Smooth muscle cell (in vitro differentiated cells): Measurements from ENCODE around the gene SIK3. TPM values are rescaled to one million over a fixed set of nuclear protein-coding genes. Genes with fewer than 3 reads are reported as not detected.

Source experiments
- DNase-seq: peaks from one replicate; lab custom pipeline; 2025; ENCODE audit not compliant: unreplicated experiment; lab: John Stamatoyannopoulos, UW
- H2AFZ ChIP-seq: fragments of 200-600 bp; sonication (generic); 2 replicates; pipeline ENCODE4 v1.6.0; 2016; ENCODE audit warnings: antibody characterized with exemption, low read depth, mild to moderate bottlenecking
- H3F3A ChIP-seq: fragments of 200-600 bp; sonication (generic); 2 replicates; pipeline ENCODE4 v1.6.0; 2017; ENCODE audit warnings: antibody characterized with exemption, low read depth
- H3K27ac ChIP-seq: fragments of 200-600 bp; sonication (generic); 2 replicates; pipeline ENCODE4 v1.5.1; 2016; ENCODE audit warnings: low read depth, mild to moderate bottlenecking
- H3K27me3 ChIP-seq: fragments of 200-600 bp; sonication (generic); 2 replicates; pipeline ENCODE4 v1.6.1; 2016; ENCODE audit warnings: low read depth, mild to moderate bottlenecking
- H3K36me3 ChIP-seq: fragments of 200-600 bp; sonication (generic); 2 replicates; pipeline ENCODE4 v1.5.1; 2016; ENCODE audit warnings: low read depth
- H3K4me1 ChIP-seq: fragments of 200-600 bp; sonication (generic); 2 replicates; pipeline ENCODE4 v1.5.1; 2016; ENCODE audit warnings: low read depth
- H3K4me2 ChIP-seq: fragments of 200-600 bp; sonication (generic); 2 replicates; pipeline ENCODE4 v1.6.0; 2016; ENCODE audit warnings: mild to moderate bottlenecking
- H3K4me3 ChIP-seq: fragments of 200-600 bp; sonication (generic); 2 replicates; pipeline ENCODE4 v1.5.1; 2016; ENCODE audit warnings: mild to moderate bottlenecking
- H3K79me2 ChIP-seq: fragments of 200-600 bp; sonication (generic); 2 replicates; pipeline ENCODE4 v1.6.0; 2016; ENCODE audit warnings: low read depth, mild to moderate bottlenecking
- H3K9ac ChIP-seq: fragments of 200-600 bp; sonication (generic); 2 replicates; pipeline ENCODE4 v1.6.0; 2016; ENCODE audit warnings: low read depth
- H3K9me3 ChIP-seq: fragments of 200-600 bp; sonication (generic); replicated peaks from 2 replicates; pipeline ENCODE4 v1.5.1; 2016; ENCODE audit warnings: low read depth
- H4K20me1 ChIP-seq: fragments of 200-600 bp; sonication (generic); 2 replicates; pipeline ENCODE4 v1.6.0; 2016; ENCODE audit warnings: low read depth
- WGBS: methylation state at CpG from one replicate; pipeline ENCODE4 v1.1.7; 2016; ENCODE audit warnings: low lambda C conversion rate; 5-methylcytosine and 5-hydroxymethylcytosine counted together
- polyA plus RNA-seq: library from polyadenylated mRNA; unstranded; fragments of >200 nt; fragmentation: Nextera tagmentation; extraction: Ambion mirVana; gene quantifications from 2 replicates; pipeline ENCODE4 v1.2.1, GENCODE V29; 2016
- total RNA-seq: library from RNA; depleted of rRNA; stranded (reverse); fragments of >200 nt; gene quantifications from 2 replicates; pipeline ENCODE4 v1.2.3, GENCODE V29; 2014
- TF ChIP-seq, protein P1 (sequence below): fragments of 200-600 bp; sonication (generic); IDR thresholded peaks from 2 replicates; pipeline ENCODE4 v1.5.1; 2017; ENCODE audit warnings: borderline replicate concordance, mild to moderate bottlenecking, antibody characterized with exemption; ENCODE audit not compliant: insufficient read depth, poor library complexity, severe bottlenecking

The SIK3 gene
- total and polyA plus RNA-seq, 2 experiments from 2014 or later = 11.0 to 11.9 TPM

DNA sequence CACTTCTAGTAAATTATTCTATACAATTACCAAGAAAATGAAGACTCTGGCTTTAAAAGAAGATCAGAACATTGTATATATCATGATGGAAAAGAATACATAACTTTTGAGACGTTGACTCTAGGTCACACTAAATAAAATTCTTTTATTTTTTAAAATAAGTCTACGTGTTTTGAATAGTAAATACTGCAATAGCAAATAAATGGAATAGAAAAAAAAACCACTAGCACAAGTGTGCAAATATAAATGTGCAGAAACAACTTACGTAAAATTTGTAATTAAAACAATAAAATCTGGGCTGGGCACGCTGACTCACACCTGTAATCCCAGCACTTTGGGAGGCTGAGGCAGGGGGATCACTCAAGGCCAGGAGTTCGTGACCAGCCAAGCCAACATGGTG lies 17.9 kb downstream of the SIK3 start:
- peaks cover 99% of the 10 kb centered on the region for H4K20me1 ChIP-seq
- H3K27ac ChIP-seq = no peak overlapping the region
- no peaks in the 10 kb centered on the region for H3K36me3 ChIP-seq
- no peaks in the 10 kb centered on the region for H3K9me3 ChIP-seq
- DNase-seq = no peak
- H3K27me3 ChIP-seq = no peaks in the 10 kb centered on the region
- no peak overlapping the region for H3K9ac ChIP-seq
- WGBS = 98% methylated on average over 5 of the region's 5 CpGs
- no peaks in the 10 kb centered on the region for H3F3A ChIP-seq
- no peak overlapping the region for H3K4me2 ChIP-seq
- TF ChIP-seq, protein P1, sequence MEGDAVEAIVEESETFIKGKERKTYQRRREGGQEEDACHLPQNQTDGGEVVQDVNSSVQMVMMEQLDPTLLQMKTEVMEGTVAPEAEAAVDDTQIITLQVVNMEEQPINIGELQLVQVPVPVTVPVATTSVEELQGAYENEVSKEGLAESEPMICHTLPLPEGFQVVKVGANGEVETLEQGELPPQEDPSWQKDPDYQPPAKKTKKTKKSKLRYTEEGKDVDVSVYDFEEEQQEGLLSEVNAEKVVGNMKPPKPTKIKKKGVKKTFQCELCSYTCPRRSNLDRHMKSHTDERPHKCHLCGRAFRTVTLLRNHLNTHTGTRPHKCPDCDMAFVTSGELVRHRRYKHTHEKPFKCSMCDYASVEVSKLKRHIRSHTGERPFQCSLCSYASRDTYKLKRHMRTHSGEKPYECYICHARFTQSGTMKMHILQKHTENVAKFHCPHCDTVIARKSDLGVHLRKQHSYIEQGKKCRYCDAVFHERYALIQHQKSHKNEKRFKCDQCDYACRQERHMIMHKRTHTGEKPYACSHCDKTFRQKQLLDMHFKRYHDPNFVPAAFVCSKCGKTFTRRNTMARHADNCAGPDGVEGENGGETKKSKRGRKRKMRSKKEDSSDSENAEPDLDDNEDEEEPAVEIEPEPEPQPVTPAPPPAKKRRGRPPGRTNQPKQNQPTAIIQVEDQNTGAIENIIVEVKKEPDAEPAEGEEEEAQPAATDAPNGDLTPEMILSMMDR = no peak
- H3K79me2 ChIP-seq = peaks cover 89% of the 10 kb centered on the region
- no peak overlapping the region for H3K4me3 ChIP-seq
- H3K4me1 ChIP-seq = peaks cover 42% of the 10 kb centered on the region
- no peak overlapping the region for H2AFZ ChIP-seq

GRCh38 chr11:117076941-117077691 lies 21.1 kb downstream of the SIK3 start:
- H3K27ac ChIP-seq = peak overlapping the region; percentile 50
- peak overlapping the region; percentile 20 for H3K4me2 ChIP-seq
- H3K79me2 ChIP-seq = peaks cover 62% of the 10 kb centered on the region
- TF ChIP-seq, protein P1 = no peak
- H3K36me3 ChIP-seq = no peaks in the 10 kb centered on the region
- 51% methylated on average over 3 of the region's 3 CpGs for WGBS
- H2AFZ ChIP-seq = no peak overlapping the region
- H3K4me3 ChIP-seq = no peak overlapping the region
- H3K4me1 ChIP-seq = peaks cover 24% of the 10 kb centered on the region
- peaks cover 99% of the 10 kb centered on the region for H4K20me1 ChIP-seq
- no peaks in the 10 kb centered on the region for H3F3A ChIP-seq
- no peaks in the 10 kb centered on the region for H3K27me3 ChIP-seq
- H3K9me3 ChIP-seq = no peaks in the 10 kb centered on the region
- no peak for DNase-seq
- H3K9ac ChIP-seq = no peak overlapping the region

DNA sequence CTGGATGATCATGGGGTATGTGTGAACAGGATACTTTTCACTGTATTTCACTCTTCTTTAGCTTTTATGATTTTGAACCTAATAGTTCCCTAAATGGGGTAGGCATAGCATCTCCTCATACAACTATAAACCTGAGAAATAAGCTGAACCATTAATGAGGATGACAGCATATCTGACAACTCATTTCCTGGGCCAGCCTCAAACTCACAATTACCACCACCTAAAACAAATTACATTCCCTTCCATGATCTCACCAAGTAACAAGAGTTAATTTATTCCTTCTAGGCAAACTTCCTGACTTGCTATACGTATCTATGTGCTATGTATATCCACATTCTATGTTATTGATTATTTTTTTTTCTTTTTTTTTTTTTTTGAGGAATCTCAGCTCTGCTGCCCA lies 23.0 kb downstream of the SIK3 start:
- H3F3A ChIP-seq = no peaks in the 10 kb centered on the region
- no peak overlapping the region for H3K4me3 ChIP-seq
- WGBS = 84% methylated on average over 1 of the region's 1 CpG
- peaks cover 99% of the 10 kb centered on the region for H4K20me1 ChIP-seq
- H3K9ac ChIP-seq = no peak overlapping the region
- DNase-seq = no peak
- peaks cover 49% of the 10 kb centered on the region for H3K79me2 ChIP-seq
- peaks cover 24% of the 10 kb centered on the region for H3K4me1 ChIP-seq
- no peaks in the 10 kb centered on the region for H3K27me3 ChIP-seq
- H3K9me3 ChIP-seq = no peaks in the 10 kb centered on the region
- TF ChIP-seq, protein P1 = no peak
- no peaks in the 10 kb centered on the region for H3K36me3 ChIP-seq
- H2AFZ ChIP-seq = no peak overlapping the region
- no peak overlapping the region for H3K4me2 ChIP-seq
- H3K27ac ChIP-seq = no peak overlapping the region

DNA sequence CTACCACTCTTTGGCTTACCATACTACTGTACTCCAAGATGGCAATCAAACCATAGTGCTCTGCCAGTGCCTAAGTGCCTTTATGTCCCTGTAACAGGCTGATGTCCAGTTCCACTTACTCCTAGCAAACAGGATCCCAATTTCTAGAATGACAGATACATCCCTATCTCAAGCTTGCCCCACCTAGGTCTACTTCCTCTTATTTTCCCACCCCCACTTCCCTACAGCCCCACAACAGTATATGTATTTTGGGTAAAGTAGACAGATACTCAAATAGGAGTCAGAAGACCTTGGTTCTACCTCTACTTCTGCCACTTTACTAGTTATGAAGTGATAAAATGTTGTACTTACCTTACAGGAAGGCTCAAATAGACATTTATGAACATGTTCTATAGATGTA lies 24.1 kb downstream of the SIK3 start:
- H3K27me3 ChIP-seq = no peaks in the 10 kb centered on the region
- H3K79me2 ChIP-seq = peaks cover 39% of the 10 kb centered on the region

More for the DNA sequence above, 24.1 kb downstream of the SIK3 start:
- H3K4me1 ChIP-seq = peaks cover 24% of the 10 kb centered on the region
- no peak overlapping the region for H3K27ac ChIP-seq
- no peaks in the 10 kb centered on the region for H3F3A ChIP-seq
- no peak overlapping the region for H2AFZ ChIP-seq
- no peak overlapping the region for H3K4me2 ChIP-seq
- no peaks in the 10 kb centered on the region for H3K36me3 ChIP-seq
- H3K9ac ChIP-seq = no peak overlapping the region
- peaks cover 99% of the 10 kb centered on the region for H4K20me1 ChIP-seq
- no peaks in the 10 kb centered on the region for H3K9me3 ChIP-seq
- H3K4me3 ChIP-seq = no peak overlapping the region
- DNase-seq = no peak
- TF ChIP-seq, protein P1 = no peak
